Neural crest cell (in vitro differentiated cells): Measurements from ENCODE around the gene SNRNP200. TPM values are rescaled to one million over a fixed set of nuclear protein-coding genes. Genes with fewer than 3 reads are reported as not detected.

Experiments
- DNase-seq: peaks from one replicate; pipeline ENCODE4 v3.0.0; 2021; ENCODE audit warnings: low read depth, mixed read lengths, low spot score
- H3K27ac Mint-ChIP-seq: one replicate; pipeline ENCODE4 v1.8.0; 2021; ENCODE audit warnings: mild to moderate bottlenecking, mixed read lengths; ENCODE audit not compliant: unreplicated experiment
- H3K27me3 Mint-ChIP-seq: 2 replicates; pipeline ENCODE4 v1.8.0; 2021; ENCODE audit warnings: low read depth, mild to moderate bottlenecking, mixed read lengths
- H3K36me3 Mint-ChIP-seq: 2 replicates; pipeline ENCODE4 v1.8.0; 2021; ENCODE audit warnings: low read depth, mild to moderate bottlenecking, mixed read lengths
- H3K4me1 Mint-ChIP-seq: 2 replicates; pipeline ENCODE4 v1.8.0; 2021; ENCODE audit warnings: mixed read lengths
- H3K4me3 Mint-ChIP-seq: one replicate; pipeline ENCODE4 v1.8.0; 2021; ENCODE audit warnings: mild to moderate bottlenecking, mixed read lengths
- H3K9me3 Mint-ChIP-seq: 2 replicates; pipeline ENCODE4 v1.8.0; 2021; ENCODE audit warnings: mixed read lengths
- total RNA-seq: library from RNA; stranded (reverse); gene quantifications from 2 replicates; pipeline ENCODE4 v1.2.1, GENCODE V29; 2021
- TF ChIP-seq, protein P1 (sequence below): fragments of 200-600 bp; sonication (generic); conservative IDR thresholded peaks from 2 replicates; pipeline ENCODE4 v1.5.0; 2021; ENCODE audit warnings: antibody characterized with exemption, mild to moderate bottlenecking

The SNRNP200 gene
- total RNA-seq, 1 donor from 2014 or later, result 250 TPM

DNA sequence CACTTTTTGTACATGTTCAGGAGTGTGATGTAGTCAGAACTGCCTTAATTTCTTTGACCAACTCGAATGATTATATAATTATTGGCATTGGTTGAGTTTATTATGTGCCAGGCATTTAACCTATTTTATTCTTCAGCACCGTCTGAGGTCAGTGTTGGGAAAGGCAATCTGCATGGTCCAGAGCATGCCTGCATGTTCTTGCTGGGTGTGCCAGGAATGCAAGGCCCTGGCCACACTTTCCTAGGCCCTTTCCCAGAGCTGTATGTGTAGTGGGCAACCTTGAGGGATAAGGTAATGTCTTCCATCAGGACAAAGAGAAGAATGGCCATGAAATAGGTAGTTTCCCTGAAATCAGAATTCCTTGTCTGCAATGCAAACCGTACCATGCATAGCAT lies 9.7 kb upstream of the SNRNP200 start:
- peaks cover 29% of the 10 kb centered on the region for H3K4me1 Mint-ChIP-seq
- H3K4me3 Mint-ChIP-seq, result no peak overlapping the region
- peak overlapping the region; percentile 13 for H3K27ac Mint-ChIP-seq
- DNase-seq, result no peak
- no peaks in the 10 kb centered on the region for H3K9me3 Mint-ChIP-seq
- peaks cover 2% of the 10 kb centered on the region for H3K27me3 Mint-ChIP-seq
- TF ChIP-seq, protein P1, sequence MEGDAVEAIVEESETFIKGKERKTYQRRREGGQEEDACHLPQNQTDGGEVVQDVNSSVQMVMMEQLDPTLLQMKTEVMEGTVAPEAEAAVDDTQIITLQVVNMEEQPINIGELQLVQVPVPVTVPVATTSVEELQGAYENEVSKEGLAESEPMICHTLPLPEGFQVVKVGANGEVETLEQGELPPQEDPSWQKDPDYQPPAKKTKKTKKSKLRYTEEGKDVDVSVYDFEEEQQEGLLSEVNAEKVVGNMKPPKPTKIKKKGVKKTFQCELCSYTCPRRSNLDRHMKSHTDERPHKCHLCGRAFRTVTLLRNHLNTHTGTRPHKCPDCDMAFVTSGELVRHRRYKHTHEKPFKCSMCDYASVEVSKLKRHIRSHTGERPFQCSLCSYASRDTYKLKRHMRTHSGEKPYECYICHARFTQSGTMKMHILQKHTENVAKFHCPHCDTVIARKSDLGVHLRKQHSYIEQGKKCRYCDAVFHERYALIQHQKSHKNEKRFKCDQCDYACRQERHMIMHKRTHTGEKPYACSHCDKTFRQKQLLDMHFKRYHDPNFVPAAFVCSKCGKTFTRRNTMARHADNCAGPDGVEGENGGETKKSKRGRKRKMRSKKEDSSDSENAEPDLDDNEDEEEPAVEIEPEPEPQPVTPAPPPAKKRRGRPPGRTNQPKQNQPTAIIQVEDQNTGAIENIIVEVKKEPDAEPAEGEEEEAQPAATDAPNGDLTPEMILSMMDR, result no peak
- peaks cover 6% of the 10 kb centered on the region for H3K36me3 Mint-ChIP-seq

- Mint-ChIP-seq H3K27me3 (no peaks in the 10 kb centered on the region), H3K36me3 (peaks cover 8% of the 10 kb centered on the region), H3K4me3 (no peak overlapping the region), H3K9me3 (no peaks in the 10 kb centered on the region), H3K4me1 (peaks cover 28% of the 10 kb centered on the region), H3K27ac (no peak overlapping the region)
- no peak for DNase-seq
- TF ChIP-seq, protein P1, result no peak
Measured at GRCh38 chr2:96308248-96308647, 2.9 kb upstream of the SNRNP200 start.

DNA sequence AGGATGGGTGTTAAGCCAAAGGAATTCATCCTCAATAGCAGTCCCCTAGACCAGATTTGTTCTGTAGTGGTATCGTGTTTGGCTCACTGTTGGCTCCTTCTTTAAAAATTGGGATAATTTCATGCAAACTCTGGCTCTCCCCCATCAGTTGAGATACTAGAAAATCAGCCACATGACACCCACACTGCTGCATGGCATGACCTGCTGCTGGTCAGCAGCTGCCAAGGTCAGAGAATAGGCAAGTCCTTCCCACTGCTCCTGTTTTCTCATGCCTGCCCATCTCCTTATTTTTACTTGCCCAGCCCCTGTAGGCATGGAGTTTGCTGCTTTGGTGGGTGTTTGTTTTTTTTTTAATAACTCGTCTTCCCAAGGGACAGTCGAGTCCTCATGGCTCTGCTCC lies 1.0 kb upstream of the SNRNP200 start:
- Mint-ChIP-seq H3K36me3 (peaks cover 20% of the 10 kb centered on the region), H3K9me3 (no peaks in the 10 kb centered on the region), H3K4me1 (peaks cover 32% of the 10 kb centered on the region), H3K4me3 (peak overlapping the region; percentile 100), H3K27ac (peak overlapping the region; percentile 100), H3K27me3 (no peaks in the 10 kb centered on the region)
- DNase-seq, result no peak
- TF ChIP-seq, protein P1, result no peak

DNA sequence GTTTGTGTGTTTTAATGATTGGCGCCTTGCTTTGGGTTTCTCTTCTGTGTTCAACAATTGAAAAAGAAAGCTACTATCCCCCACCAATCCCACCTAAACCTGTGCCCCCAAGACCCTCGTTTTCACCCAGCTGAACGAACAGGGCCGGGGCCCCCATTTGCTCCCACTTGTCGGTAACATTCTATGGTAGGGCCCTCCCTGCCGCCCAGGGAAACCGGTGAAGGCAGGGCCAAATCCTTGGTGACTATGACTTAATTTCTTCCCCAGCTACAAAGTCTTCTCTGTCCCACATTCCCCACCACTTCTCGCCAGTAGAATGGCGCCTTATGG lies 598 bp upstream of the SNRNP200 start:
- DNase-seq, result no peak
- Mint-ChIP-seq H3K27me3 (no peaks in the 10 kb centered on the region), H3K4me1 (peaks cover 32% of the 10 kb centered on the region), H3K9me3 (no peaks in the 10 kb centered on the region), H3K36me3 (peaks cover 23% of the 10 kb centered on the region), H3K27ac (peak overlapping the region; percentile 100), H3K4me3 (peak overlapping the region; percentile 100)
- TF ChIP-seq, protein P1, result no peak

DNA sequence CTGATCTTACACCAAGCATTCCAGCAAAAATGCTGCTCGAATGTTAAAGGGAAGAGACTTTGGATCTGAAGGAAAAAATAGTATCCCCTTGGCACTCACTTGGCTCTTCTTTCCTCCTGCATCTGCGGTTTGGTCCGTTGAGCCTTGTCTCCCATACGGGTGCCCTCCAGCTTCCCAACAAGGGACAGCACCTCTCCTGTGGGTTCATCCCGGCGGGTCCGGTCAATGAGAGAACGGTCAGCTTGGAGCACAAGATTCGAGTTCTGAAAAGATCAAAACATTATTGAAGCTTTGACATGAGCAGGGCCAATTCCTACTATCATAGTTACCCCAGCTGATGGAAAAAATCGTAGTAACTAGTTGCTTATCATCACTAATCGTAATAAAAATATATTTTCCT lies 740 bp downstream of the SNRNP200 start:
- no peak for DNase-seq
- TF ChIP-seq, protein P1, result no peak
- peaks cover 32% of the 10 kb centered on the region for H3K4me1 Mint-ChIP-seq
- H3K27ac Mint-ChIP-seq, result peak overlapping the region; percentile 100
- H3K36me3 Mint-ChIP-seq, result peaks cover 23% of the 10 kb centered on the region
- no peaks in the 10 kb centered on the region for H3K27me3 Mint-ChIP-seq
- no peaks in the 10 kb centered on the region for H3K9me3 Mint-ChIP-seq
- peak overlapping the region; percentile 100 for H3K4me3 Mint-ChIP-seq

GRCh38 chr2:96301865-96302264 lies 3.5 kb downstream of the SNRNP200 start:
- Mint-ChIP-seq H3K27ac (no peak overlapping the region), H3K4me3 (peak overlapping the region; percentile 73), H3K27me3 (no peaks in the 10 kb centered on the region), H3K36me3 (peaks cover 32% of the 10 kb centered on the region), H3K4me1 (peaks cover 32% of the 10 kb centered on the region), H3K9me3 (no peaks in the 10 kb centered on the region)
- TF ChIP-seq, protein P1, result no peak
- DNase-seq, result no peak
